NCI-H128 (cell line): ENCODE measurements around the gene DGAT2L6.
A peak's percentile ranks its signal among the peaks of the same experiment; 100 is the strongest.

Experiments used
- DNase-seq: peaks from one replicate; lab custom pipeline; 2025; ENCODE audit not compliant: unreplicated experiment; lab: John Stamatoyannopoulos, UW

Gene DGAT2L6, protein sequence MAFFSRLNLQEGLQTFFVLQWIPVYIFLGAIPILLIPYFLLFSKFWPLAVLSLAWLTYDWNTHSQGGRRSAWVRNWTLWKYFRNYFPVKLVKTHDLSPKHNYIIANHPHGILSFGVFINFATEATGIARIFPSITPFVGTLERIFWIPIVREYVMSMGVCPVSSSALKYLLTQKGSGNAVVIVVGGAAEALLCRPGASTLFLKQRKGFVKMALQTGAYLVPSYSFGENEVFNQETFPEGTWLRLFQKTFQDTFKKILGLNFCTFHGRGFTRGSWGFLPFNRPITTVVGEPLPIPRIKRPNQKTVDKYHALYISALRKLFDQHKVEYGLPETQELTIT

DNA sequence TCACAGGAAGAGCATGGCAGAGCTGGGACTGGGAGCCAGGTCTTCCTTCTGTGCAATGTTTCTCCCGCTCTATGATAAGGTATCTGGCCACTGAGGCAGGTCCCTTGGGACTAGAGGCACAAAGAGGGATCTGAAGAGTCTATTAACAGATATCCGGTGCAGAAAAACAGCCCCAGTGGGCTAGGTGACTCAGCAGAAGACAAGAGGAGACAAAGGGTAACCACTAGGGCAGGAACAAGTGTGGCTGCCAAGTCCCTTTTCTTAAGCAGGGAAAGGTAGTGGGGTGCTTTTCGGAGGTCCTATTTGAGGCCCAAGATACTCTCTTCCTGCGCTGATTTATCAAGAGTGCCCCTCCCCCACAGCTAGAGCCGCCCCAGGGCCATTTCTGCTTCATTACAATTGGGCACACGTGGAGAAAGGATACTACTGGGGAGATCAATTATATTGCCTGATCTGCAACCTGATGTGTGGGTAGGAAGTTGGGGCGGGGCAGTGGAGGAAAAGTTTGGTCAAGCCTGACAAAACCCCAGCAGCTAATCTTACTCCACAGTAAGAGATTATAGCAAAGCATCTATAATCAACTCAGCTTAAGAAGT lies at the start of gene DGAT2L6:
Gene DGAT2L6, plus strand, starts transcription at position 546 of the 596 bp plus-strand sequence. CDS start 100 bp downstream, outside the sequence.
- DNase-seq = no peak

DNA sequence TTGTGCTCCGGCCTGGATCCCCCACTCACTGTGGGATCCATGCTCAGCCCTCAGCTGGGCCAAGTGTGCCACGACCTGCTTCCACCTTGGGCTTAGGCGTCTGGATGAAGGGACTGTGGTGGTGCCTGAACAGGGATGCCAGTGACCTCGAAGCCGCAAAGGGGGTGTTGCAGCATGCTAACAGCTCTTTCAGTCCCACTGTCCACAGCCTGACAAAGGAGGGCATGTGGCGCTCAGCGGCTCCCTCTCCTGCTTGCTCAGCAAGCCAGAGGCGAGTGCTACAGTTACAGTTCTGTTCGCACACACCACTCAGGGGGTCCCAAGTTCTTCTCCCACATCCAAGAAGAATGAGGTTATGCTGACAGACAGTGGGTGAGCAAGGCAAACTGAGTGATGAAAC lies 49.2 kb upstream of the DGAT2L6 start:
- DNase-seq = no peak

- DNase-seq = no peak
Observed at GRCh38 chrX:70129816-70130215, 47.5 kb upstream of the DGAT2L6 start.

- DNase-seq = no peak
Observed at GRCh38 chrX:70132224-70132623, 45.1 kb upstream of the DGAT2L6 start.

DNA sequence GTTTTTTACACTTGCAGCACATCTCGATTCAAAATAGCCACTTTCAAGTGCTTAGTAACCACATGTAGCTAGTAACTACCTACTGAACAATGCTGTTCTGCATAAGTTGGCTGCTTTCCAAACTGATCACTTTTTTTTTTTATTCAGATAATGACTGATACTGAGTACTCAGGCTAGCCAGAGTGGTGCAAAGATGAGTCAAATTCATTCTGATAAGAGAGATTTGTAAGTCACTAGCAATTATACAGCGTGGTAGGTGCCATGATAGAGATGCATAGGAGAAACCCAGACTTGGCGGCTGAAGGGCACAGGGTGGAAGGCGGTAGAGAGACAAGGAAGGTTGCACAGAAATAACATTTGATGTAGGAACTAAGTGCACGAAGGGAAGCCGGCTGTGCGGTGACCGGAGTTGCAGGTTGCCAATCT lies 44.4 kb upstream of the DGAT2L6 start:
- DNase-seq = no peak

DNA sequence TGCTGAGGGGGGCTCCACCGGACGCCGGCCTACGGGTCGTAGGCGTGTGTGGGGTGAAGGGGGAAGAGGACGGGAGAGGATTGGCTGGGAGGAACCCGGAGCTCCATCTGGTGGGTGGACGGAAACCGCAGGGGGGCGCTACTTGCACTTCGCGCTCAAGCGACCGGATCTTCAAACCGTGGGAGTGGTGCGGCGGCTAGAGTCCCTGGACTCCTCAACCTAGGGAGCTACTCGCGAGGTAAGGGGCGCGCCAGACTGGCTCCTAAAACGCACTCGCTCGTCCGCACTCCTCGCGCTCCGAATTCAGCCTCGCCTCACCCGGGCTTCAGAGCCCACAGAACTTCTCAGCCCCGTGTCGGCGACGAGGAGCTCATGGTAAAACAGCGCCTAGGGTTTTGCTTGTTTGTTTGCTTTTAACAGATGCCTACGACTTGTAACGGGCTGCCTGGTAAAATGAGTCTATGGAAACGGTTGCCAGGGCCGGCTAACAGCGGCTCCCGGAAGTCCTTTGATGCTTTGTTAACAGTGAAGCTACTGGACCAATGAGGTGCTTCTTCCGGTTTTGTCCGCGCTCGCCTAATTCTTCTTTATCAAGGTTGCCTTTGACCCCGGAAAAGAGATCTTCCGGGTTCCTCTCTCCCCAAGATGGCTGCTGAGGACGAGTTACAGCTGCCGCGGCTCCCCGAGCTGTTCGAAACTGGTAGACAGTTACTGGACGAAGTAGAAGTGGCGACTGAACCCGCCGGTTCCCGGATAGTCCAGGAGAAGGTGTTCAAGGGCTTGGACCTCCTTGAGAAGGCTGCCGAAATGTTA lies 43.8 kb upstream of the DGAT2L6 start, which contains the start of gene IGBP1:
Gene IGBP1, plus strand, starts transcription at position 145 of the 813 bp plus-strand sequence. Its CDS starts 501 bp downstream, at position 646.
- DNase-seq = peak; percentile 55

DNA sequence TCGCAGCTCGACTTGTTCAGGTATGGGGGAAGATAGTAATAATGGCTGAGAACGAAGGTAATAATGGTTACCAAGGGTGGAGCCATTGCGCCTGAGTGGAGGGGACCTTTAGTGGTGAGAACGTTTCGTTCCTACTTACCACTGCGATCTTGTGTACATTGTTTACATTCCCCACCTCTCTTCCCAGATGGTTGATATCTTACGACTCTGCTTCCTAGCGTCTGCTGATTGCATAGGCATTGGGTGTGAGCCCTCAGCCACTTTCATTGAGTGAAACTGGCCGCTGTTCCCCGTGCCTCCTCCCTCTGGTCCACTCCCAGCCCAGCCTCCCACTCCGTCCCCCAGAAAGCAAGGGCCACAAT lies 43.2 kb upstream of the DGAT2L6 start:
- DNase-seq = no peak

DNA sequence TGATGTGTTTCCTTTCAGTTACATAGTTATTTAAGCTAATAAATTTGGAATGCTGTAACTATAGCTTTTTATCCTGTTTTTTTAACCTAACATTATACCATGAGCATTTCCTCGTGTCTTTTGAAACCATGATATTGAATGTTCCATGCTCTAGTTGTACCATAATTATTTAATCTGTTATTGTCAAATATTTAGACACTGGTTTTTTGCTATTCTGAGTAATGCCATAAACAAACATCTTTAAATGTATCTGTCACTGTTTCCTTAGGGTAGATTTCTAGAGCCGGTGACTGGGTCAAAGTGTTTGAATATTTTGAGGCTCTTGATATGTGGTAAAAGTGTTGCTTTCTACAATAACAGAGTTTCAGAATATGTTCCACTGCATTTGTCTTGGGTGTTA lies 38.7 kb upstream of the DGAT2L6 start:
- no peak for DNase-seq

DNA sequence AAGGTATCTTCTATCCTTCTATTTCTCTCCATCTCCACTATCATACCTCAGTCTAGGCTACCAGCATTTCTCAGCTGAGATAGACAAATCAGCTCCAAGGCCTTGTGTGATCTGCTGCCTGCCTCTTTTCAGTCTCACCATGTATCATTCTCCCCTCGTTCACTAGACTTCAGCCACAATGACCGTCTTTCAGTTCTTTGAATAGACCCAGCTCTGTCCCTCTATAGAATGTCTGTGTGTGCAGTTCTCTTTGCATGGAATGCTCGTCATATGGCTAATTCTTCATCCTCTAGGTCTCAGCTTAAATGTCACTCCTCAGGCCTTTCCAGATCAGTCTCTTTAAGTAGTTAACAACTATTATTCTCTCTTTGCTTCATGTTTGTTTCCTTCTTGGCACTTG lies 37.5 kb upstream of the DGAT2L6 start:
- DNase-seq = no peak

DNA sequence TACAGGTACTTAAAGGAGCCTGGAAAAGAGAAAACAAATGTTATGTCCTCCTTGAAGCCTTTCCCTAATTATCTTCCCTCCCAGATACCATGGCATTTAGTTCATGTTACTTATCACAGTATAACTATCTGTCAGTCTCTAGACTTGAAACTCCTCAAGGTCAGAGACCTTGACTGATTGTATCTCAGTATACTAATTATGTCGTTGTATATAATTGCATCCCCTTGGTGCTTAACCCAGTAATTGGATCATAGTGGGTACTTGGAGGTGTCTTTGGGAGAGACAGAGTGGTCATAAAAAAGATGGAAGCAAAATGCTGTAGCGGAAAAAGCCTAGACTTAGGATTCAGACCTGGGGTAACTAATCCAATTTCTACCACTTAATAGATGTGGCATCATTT lies 35.9 kb upstream of the DGAT2L6 start:
- DNase-seq = no peak

GRCh38 chrX:70166601-70167590 lies 10.4 kb upstream of the DGAT2L6 start:
- DNase-seq = no peak

DNA sequence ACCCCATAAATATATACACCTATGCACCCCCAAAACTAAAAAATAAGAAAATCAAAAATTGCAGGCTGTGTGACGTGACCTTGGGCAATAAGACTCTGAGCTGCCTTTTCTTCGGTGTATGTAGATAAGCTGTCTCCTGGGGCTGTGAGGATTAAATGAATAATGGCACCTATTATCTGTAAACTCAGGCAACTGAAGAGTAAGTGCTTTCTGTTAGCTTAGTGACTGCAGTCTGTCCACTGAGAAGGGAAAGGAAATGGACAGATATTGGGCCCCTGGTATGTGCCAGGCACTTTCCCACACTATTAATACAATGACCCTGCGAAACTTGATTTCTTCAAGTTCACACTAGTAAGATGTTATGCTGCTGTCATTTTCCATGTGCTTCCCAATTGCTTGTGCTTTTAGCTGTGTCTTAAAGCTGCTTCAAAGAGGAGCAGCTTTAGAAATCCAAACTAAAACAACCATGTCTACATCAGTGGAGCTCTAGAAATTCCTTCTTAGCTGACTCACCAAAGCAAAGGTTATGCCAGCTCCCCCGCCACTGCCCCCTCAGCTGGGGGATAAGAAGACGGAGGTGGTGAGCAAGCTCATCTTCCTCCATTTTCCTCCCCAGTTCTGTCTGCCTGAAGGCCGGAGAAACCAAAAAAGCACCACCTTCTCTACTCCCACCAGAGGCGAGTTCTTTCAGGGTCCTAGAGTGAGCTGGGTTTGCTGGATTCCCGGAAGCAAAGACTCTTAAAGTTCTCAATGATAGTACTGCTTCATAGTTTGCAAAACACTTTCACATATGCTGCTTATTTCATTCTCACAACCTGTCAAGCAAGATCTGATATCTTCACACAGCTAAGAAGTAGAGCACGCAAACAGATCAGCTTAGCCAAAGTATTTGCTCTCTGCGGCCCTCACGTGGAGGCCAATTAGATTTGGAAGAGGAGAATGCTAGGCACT lies 8.8 kb upstream of the DGAT2L6 start:
- no peak for DNase-seq

GRCh38 chrX:70169281-70169680 lies 8.0 kb upstream of the DGAT2L6 start:
- DNase-seq = no peak

DNA sequence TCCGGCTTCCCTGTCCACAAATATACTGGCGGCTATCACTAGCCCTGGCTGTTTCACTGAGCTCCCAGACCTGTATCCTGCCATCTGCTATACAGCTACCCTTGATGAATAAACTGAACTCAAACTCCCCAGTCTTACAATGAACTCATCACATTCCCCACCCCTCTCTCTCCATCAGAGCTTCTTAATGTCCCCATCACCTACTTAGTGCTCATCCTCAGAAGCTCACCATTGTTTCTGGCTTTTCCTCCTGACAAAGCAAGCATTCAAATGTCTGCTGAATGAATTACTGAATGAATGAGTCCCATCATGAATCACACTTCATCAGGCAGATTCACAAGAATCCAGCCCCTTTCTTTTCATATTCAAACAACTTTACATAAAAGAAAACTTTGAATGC lies 5.7 kb upstream of the DGAT2L6 start:
- no peak for DNase-seq

DNA sequence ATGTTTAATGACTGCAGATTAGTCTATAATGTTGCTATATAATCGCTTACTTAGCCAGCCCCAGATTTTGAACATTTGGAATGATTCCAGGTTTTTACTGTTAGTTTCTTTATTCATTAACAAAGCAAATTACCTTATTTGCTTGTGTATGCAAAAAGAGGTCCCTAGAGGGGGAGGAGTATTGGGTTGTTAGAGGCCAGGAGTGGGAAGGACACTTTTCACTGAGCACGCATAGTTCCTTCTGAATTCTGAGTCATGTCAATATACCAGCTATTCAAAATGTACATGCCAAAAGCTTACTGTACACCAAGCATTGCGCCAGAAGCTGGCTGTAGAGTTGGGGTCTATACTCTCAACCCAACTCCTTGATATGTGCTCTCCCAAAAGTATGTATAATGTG lies 5.1 kb upstream of the DGAT2L6 start:
- DNase-seq = no peak

DNA sequence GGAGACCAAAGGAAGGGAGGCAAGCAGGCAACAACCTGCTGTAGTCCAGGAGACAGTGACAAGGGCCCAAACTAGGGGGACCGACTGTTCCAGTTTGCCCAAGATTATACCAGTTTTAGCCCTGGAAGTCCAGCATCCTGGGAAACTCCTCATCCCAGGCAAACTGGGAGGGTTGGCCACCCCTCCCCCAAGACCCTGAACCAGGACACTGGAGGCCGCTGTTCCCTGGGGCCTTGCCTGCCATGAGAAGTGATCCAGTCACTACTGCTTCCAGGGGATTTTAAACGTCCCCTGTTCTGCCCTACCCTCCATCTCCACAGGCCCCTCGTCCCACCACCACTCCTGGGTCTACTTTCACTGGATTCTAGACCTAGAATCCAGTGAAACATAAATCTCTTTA lies 4.3 kb upstream of the DGAT2L6 start:
- no peak for DNase-seq

GRCh38 chrX:70174754-70175153 lies 2.5 kb upstream of the DGAT2L6 start:
- no peak for DNase-seq

GRCh38 chrX:70175338-70175737 lies 1.9 kb upstream of the DGAT2L6 start:
- DNase-seq = no peak

DNA sequence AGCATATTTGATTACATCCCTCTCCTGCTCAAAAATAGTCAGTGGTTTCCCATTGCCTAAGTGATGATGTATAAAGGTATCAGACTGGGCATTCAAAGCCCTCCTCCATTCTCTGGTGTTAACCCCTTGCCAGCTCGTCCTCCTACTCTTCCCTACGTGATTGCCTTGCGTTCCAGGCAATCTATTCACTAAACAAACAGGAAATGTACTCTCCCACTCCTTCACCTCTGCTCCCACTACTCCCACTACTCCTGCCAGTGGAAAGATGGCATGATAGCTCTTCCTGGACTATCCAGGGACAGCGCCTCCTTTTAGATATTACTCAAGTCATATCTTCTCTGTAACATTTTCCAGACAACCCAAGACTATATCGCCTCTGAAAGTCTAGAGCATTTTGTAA lies 5.8 kb downstream of the DGAT2L6 start:
- DNase-seq = no peak

DNA sequence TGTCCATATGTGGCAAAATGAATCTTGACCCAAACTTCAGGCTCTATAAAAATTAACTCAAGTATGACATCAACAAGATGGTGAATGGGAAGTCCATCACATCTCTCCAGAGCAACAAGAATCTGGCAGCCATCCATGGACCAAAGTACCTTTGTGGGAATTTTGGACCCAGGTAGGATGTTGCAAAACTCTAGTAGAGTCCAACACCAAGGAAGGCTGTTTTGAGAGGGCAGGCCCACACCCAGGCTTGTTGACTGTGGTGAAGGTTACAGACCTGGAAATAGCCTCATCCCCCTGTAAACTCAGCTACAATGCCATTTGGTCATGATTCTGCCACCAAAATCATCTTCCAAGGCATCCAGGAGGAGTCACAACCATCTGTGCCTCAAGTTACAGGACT lies 12.9 kb downstream of the DGAT2L6 start:
- DNase-seq = no peak
